CD4-positive, alpha-beta T cell (primary cell): Measurements from ENCODE around the gene ZCCHC7. TPM values are rescaled to one million over a fixed set of nuclear protein-coding genes. Genes with fewer than 3 reads are reported as not detected.
A peak's percentile ranks its signal among the peaks of the same experiment; 100 is the strongest.

Source experiments
- ATAC-seq: fragments of 200-7000 bp; cut with Tn5 transposase; one replicate; pipeline ENCODE4 v1.10.0; 2022; ENCODE audit warnings: mild to moderate bottlenecking; ENCODE audit not compliant: poor library complexity
- CTCF ChIA-PET: fragments of 350-600 bp; sonication (Branson Sonifier 250); formaldehyde crosslinking; loops from one replicate; lab custom pipeline; 2021; ENCODE audit warnings: antibody characterized with exemption, inconsistent platforms; lab: Charles Lee
- POLR2A ChIA-PET: fragments of 350-600 bp; sonication (Branson Sonifier 250); formaldehyde crosslinking; loops from one replicate; lab custom pipeline; 2021; ENCODE audit warnings: antibody characterized with exemption, inconsistent platforms; lab: Charles Lee
- DNase-seq, 14 experiments: peaks; one replicate each; pipeline ENCODE4 v3.0.0-alpha.2; 2013 to 2020; ENCODE audit warnings: mixed read lengths in 2 of 14
- H3K27ac ChIP-seq, 2 donors: one replicate each; pipeline versions ENCODE4 v1.5.1 to v1.7.0; 2013; ENCODE audit warnings: low read length in 2 of 2, low read depth in 1 of 2, mild to moderate bottlenecking in 1 of 2
- H3K27me3 ChIP-seq, 2 experiments: 1 replicate in 1 of 2; 2 replicates in 1 of 2; pipeline versions ENCODE4 v1.6.1 to v1.7.0; 2013; ENCODE audit warnings: low read length in 2 of 2, control low read depth in 1 of 2, mild to moderate bottlenecking in 1 of 2, moderate library complexity in 1 of 2; ENCODE audit not compliant: insufficient read depth in 2 of 2, control insufficient read depth in 1 of 2
- H3K36me3 ChIP-seq: one replicate; pipeline ENCODE4 v1.6.1; 2013; ENCODE audit warnings: low read length, control low read depth; ENCODE audit not compliant: insufficient read depth
- H3K4me1 ChIP-seq: one replicate; pipeline ENCODE4 v1.6.1; 2013; ENCODE audit warnings: low read length, control low read depth; ENCODE audit not compliant: insufficient read depth
- H3K4me3 ChIP-seq: one replicate; pipeline ENCODE4 v1.5.1; 2013; ENCODE audit warnings: mild to moderate bottlenecking, low read length, moderate library complexity
- H3K9me3 ChIP-seq, 2 experiments: 1 replicate in 1 of 2; 2 replicates in 1 of 2; pipeline versions ENCODE4 v1.6.1 to v1.7.0; 2013; ENCODE audit warnings: low read length in 2 of 2, mild to moderate bottlenecking in 2 of 2, control low read depth in 1 of 2, moderate library complexity in 1 of 2; ENCODE audit not compliant: control insufficient read depth in 1 of 2, insufficient read depth in 1 of 2
- H3K27ac Mint-ChIP-seq: one replicate; pipeline ENCODE4 v1.8.0; 2020; ENCODE audit warnings: mixed read lengths
- H3K27me3 Mint-ChIP-seq: one replicate; pipeline ENCODE4 v1.8.0; 2021; ENCODE audit warnings: mixed read lengths
- H3K36me3 Mint-ChIP-seq: one replicate; pipeline ENCODE4 v1.8.0; 2021; ENCODE audit warnings: low read depth, mixed read lengths
- H3K4me1 Mint-ChIP-seq: one replicate; pipeline ENCODE4 v1.8.0; 2021; ENCODE audit warnings: low read depth, mixed read lengths
- H3K4me3 Mint-ChIP-seq: one replicate; pipeline ENCODE4 v1.8.0; 2020; ENCODE audit warnings: mild to moderate bottlenecking, mixed read lengths
- H3K9me3 Mint-ChIP-seq: one replicate; pipeline ENCODE4 v1.8.0; 2020; ENCODE audit warnings: mixed read lengths
- CTCF ChIP-seq: fragments of 200-600 bp; IDR thresholded peaks from one replicate; pipeline ENCODE4 v1.8.0; 2022; ENCODE audit warnings: antibody characterized with exemption, mild to moderate bottlenecking
- intact Hi-C, 2 experiments: fragments of 100-400 bp; cut with DNase I in 1 of 2; cut with micrococcal nuclease in 1 of 2; formaldehyde crosslinking; loops; one replicate each; pipeline versions ENCODE4 v1.15.1 to v1.9.0; 2023 to 2025; cut with DNase I, micrococcal nuclease
- total RNA-seq, 174 experiments: library from RNA in 2 of 174; stranded (reverse) in 2 of 174; gene quantifications; one replicate each; pipeline ENCODE4 v1.2.3 and lab custom pipeline; 2021 to 2026

Gene ZCCHC7
- total RNA-seq, 2 experiments from 2014 or later: 40.7 to 41.0 TPM

GRCh38 chr9:37295796-37296195 is 175.4 kb downstream of the ZCCHC7 start:
- peaks cover 3% of the 10 kb centered on the region for H3K4me1 ChIP-seq
- H3K9me3 ChIP-seq: no peaks in the 10 kb centered on the region
- intact Hi-C loops: loop anchor here in 1 of 2 experiments (10.0 kb wide), 1 partner anchor 131 kb away; no protein-coding TSS in a partner anchor
- ChIA-PET CTCF (no interaction called here), POLR2A (no interaction called here)
- Mint-ChIP-seq H3K27me3 (no peaks in the 10 kb centered on the region), H3K4me1 (peaks cover 77% of the 10 kb centered on the region), H3K4me3 (no peak overlapping the region), H3K36me3 (no peaks in the 10 kb centered on the region), H3K9me3 (no peaks in the 10 kb centered on the region), H3K27ac (no peak overlapping the region)
- no peak for TF ChIP-seq CTCF
- no peak overlapping the region for H3K27ac ChIP-seq
- DNase-seq (peak in 1 of 14 experiments; percentile 15), ATAC-seq (no peak)
- H3K4me3 ChIP-seq: no peak overlapping the region
- no peaks in the 10 kb centered on the region for H3K27me3 ChIP-seq
- H3K36me3 ChIP-seq: no peaks in the 10 kb centered on the region

- Mint-ChIP-seq H3K36me3 (peaks cover 6% of the 10 kb centered on the region), H3K27ac (no peak overlapping the region), H3K27me3 (no peaks in the 10 kb centered on the region), H3K9me3 (no peaks in the 10 kb centered on the region), H3K4me3 (no peak overlapping the region), H3K4me1 (peaks cover 89% of the 10 kb centered on the region)
- Histone ChIP-seq H3K4me3 (no peak overlapping the region), H3K27me3 (no peaks in the 10 kb centered on the region), H3K27ac (no peak overlapping the region), H3K36me3 (no peaks in the 10 kb centered on the region), H3K9me3 (no peaks in the 10 kb centered on the region), H3K4me1 (peaks cover 11% of the 10 kb centered on the region)
- ATAC-seq (no peak), DNase-seq (no peak)
- no peak for TF ChIP-seq CTCF
- CTCF ChIA-PET: interaction anchor here (1.3 kb wide), 1 partner anchor 10 kb away, joined by 3 read pairs; no protein-coding TSS in a partner anchor
- POLR2A ChIA-PET: interaction anchor here (1.2 kb wide), 1 partner anchor 218 kb away, joined by 3 read pairs; no protein-coding TSS in a partner anchor
- intact Hi-C loops: loop anchor here in 1 of 2 experiments (10.0 kb wide), 1 partner anchor 133 kb away; no protein-coding TSS in a partner anchor
Measured at GRCh38 chr9:37297592-37297991, 177.2 kb downstream of the ZCCHC7 start.

- Mint-ChIP-seq H3K36me3 (peaks cover 32% of the 10 kb centered on the region), H3K4me1 (peaks cover 70% of the 10 kb centered on the region), H3K27me3 (no peaks in the 10 kb centered on the region), H3K9me3 (no peaks in the 10 kb centered on the region), H3K4me3 (no peak overlapping the region), H3K27ac (no peak overlapping the region)
- peaks cover 17% of the 10 kb centered on the region for H3K4me1 ChIP-seq
- DNase-seq (no peak), ATAC-seq (no peak)
- no peak overlapping the region for H3K27ac ChIP-seq
- CTCF ChIA-PET: interaction anchor here (1.0 kb wide), 1 partner anchor 305 kb away, joined by 4 read pairs; no protein-coding TSS in a partner anchor
- TF ChIP-seq CTCF: no peak
- H3K27me3 ChIP-seq: no peaks in the 10 kb centered on the region
- H3K4me3 ChIP-seq: no peak overlapping the region
- peaks cover 7% of the 10 kb centered on the region for H3K36me3 ChIP-seq
- H3K9me3 ChIP-seq: no peaks in the 10 kb centered on the region
- intact Hi-C loops: no loop called here
- POLR2A ChIA-PET: interaction anchor here (2.2 kb wide), 1 partner anchor 180 kb away, joined by 7 read pairs; the partner anchor contains the start of gene ZCCHC7
Measured at GRCh38 chr9:37300620-37301019, 180.2 kb downstream of the ZCCHC7 start.
